DOHH2 (cell line): ENCODE measurements around the gene RIN1.
"Not testable (repeated sequence)": the region's sequence is repeated elsewhere in the genome, so short reads cannot be mapped to it uniquely, and the experiment has no call there.

Experiments
- EZH2phosphoT487 ChIP-seq: fragments of 200-600 bp; sonication (generic); IDR thresholded peaks from 2 replicates; pipeline ENCODE4 v1.6.1; 2017; ENCODE audit warnings: borderline replicate concordance, mild to moderate bottlenecking, antibody characterized with exemption, low read length, moderate library complexity, mixed read lengths
- TF ChIP-seq, protein P1 (sequence below): fragments of 200-600 bp; sonication (generic); IDR thresholded peaks from one replicate; pipeline ENCODE4 v1.5.1; 2014; ENCODE audit warnings: antibody characterized with exemption, mild to moderate bottlenecking, low read depth, low read length; ENCODE audit not compliant: poor library complexity, severe bottlenecking

DNA sequence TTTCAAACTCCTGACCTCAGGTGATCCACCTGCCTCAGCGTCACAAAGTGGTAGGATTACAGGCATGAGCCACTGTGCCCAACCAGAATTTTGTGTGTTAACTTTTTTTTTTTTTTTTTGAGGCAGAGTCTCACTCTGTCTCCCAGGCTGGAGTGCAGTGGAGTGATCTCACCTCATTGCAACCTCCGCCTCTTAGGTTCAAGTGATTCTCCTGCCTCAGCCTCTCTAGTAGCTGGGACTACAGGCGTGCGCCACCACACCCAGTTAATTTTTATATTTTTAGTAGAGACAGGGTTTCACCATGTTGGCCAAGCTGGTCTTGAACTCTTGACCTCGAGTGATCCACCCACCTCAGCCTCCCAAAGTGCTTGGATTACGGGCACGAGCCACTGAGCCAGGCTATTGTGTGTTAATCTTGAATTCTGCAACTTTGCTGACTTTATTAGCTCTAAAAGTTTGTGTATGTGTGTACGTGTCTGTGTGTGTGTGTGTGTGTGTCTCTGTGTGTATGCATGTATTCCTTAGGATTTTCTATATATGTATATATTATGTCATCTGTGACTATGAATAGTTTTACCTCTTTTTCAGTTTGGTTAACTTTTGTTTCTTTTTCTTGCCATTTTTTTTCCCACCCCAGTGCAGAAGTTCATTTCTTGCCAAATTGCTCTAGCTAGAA lies 14.5 kb upstream of the RIN1 start:
- TF ChIP-seq, protein P1, sequence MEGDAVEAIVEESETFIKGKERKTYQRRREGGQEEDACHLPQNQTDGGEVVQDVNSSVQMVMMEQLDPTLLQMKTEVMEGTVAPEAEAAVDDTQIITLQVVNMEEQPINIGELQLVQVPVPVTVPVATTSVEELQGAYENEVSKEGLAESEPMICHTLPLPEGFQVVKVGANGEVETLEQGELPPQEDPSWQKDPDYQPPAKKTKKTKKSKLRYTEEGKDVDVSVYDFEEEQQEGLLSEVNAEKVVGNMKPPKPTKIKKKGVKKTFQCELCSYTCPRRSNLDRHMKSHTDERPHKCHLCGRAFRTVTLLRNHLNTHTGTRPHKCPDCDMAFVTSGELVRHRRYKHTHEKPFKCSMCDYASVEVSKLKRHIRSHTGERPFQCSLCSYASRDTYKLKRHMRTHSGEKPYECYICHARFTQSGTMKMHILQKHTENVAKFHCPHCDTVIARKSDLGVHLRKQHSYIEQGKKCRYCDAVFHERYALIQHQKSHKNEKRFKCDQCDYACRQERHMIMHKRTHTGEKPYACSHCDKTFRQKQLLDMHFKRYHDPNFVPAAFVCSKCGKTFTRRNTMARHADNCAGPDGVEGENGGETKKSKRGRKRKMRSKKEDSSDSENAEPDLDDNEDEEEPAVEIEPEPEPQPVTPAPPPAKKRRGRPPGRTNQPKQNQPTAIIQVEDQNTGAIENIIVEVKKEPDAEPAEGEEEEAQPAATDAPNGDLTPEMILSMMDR: not testable (repeated sequence)
- TF ChIP-seq EZH2phosphoT487: not testable (repeated sequence)
